ENCODE data around the gene SCN2A. TPM values are rescaled to one million over a fixed set of nuclear protein-coding genes. Genes with fewer than 3 reads are reported as not detected.

SCN2A gene
- total and polyA plus RNA-seq, 2 of the 4 experiments (the other 2 are of a cell fraction) = 0.24 to 0.54 TPM

DNA sequence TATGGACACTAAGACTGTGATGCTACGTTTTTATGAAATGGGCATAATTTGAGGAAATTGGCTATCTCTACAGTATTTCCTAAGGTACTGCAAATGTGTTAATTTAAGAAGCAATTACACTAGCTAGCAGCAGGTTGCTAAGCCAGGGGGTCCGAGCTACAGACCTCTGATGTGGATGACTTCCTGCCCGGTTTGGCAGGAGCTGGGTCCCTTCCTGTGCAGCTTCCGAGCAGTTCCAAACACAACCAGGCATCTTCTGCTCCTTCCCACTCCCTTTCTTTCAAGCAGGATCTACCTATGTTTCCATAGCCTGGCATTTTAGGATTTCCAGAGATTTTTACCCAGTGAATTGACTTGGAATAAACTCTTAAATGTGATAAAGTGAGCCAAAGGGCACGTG, 55.7 kb downstream of the SCN2A start:
- ATAC-seq (ENCODE audit: low read depth) (no peak), DNase-seq (no peak)
- dilution Hi-C loops (cut with HindIII; ENCODE audit: low sequenced_read_pairs, unreplicated experiment) (no loop called here), intact Hi-C loops (cut with micrococcal nuclease) (loop anchor here (5.0 kb wide), 1 partner anchor 278 kb away; no protein-coding TSS in a partner anchor), in situ Hi-C loops (cut with MboI; ENCODE audit: low sequenced_read_pairs) (no loop called here)
- Histone ChIP-seq H3K23ac (ENCODE audit: low read depth, low read length) (no peak overlapping the region), H4K20me1 (ENCODE audit: insufficient read depth, low read length) (no peaks in the 10 kb centered on the region), H3K27ac (ENCODE audit: insufficient read depth, low read length) (no peak overlapping the region), H3K9ac (ENCODE audit: low read depth, low read length) (no peak overlapping the region), H4K5ac (ENCODE audit: low read depth, low read length) (no peak overlapping the region), H3K4me2 (ENCODE audit: low read depth, low read length) (no peak overlapping the region), H4K8ac (ENCODE audit: low read depth in 2 of 2, low read length in 2 of 2) (no peak overlapping the region), H4K91ac (ENCODE audit: insufficient read depth, low read depth, low read length) (no peak overlapping the region), H3K9me1 (ENCODE audit: insufficient read depth, low read length) (no peaks in the 10 kb centered on the region), H3K79me1 (ENCODE audit: low read depth in 1 of 2, low read length in 2 of 2) (no peaks in the 10 kb centered on the region), H2AK9ac (replicated peaks; ENCODE audit: low read depth, low read length, poor library complexity) (no peak overlapping the region), H3K36me3 (ENCODE audit: control insufficient read depth, insufficient read depth, low read length) (no peaks in the 10 kb centered on the region), H3K9me3 (ENCODE audit: control insufficient read depth, insufficient read depth, low read length) (no peaks in the 10 kb centered on the region), H2BK5ac (ENCODE audit: low read depth, low read length, poor library complexity, severe bottlenecking) (no peak overlapping the region), H3K14ac (replicated peaks; ENCODE audit: low read depth, low read length) (no peak overlapping the region), H3K4me1 (ENCODE audit: control insufficient read depth, insufficient read depth, low read length) (no peaks in the 10 kb centered on the region), H2AFZ (replicated peaks; ENCODE audit: low read length, poor library complexity) (no peak overlapping the region), H3K18ac (ENCODE audit: low read depth, low read length) (no peak overlapping the region), H2AK5ac (ENCODE audit: low read depth, low read length) (no peak overlapping the region), H2BK15ac (ENCODE audit: low read depth, low read length) (no peak overlapping the region), H3K27me3 (ENCODE audit: control insufficient read depth, insufficient read depth, low read length) (no peaks in the 10 kb centered on the region), H2BK20ac (ENCODE audit: low read depth, low read length) (no peak overlapping the region), H3K4me3 (ENCODE audit: insufficient read depth, low read depth, low read length) (no peak overlapping the region), H2BK120ac (ENCODE audit: low read depth, low read length) (no peak overlapping the region), H3K56ac (ENCODE audit: extremely low read depth, insufficient read depth, low read length) (no peak overlapping the region), H3K4ac (ENCODE audit: low read depth, low read length) (no peak overlapping the region)
- ChIA-PET POLR2A (ENCODE audit: unreplicated experiment) (no interaction called here), CTCF (interaction anchor here (0.6 to 1.1 kb wide), 2 partner anchors 98 to 278 kb away, joined by 4 read pairs; no protein-coding TSS in a partner anchor)
- no TSS peak for BruUV-seq (replicated peaks)
- TF ChIP-seq FOS (IDR thresholded peaks at IDR 0.05; ENCODE audit: low read depth, low read length) (no peak), CEBPB (IDR thresholded peaks at IDR 0.05; ENCODE audit: low read depth, low read length) (no peak)
- WGBS, 2 experiments (ENCODE audit: extremely low coverage in 2 of 2, insufficient read length in 1 of 2) = no CpG with 5 or more reads among the region's 5 CpGs
